ENCODE data around the gene HSD11B2. TPM values are rescaled to one million over a fixed set of nuclear protein-coding genes. Genes with fewer than 3 reads are reported as not detected.

Gene HSD11B2
- total RNA-seq, 4 donors from 2014 or later, result 0.20 to 2.9 (median 0.60) TPM; not detected in 1

GRCh38 chr16:67461600-67462278, 30.8 kb downstream of the HSD11B2 start:
- peaks cover 8 to 92% (median 72%) of the 10 kb centered on the region in 4 donors for H3K4me1 ChIP-seq
- H3K9me3 ChIP-seq, result no peaks in the 10 kb centered on the region
- no peaks in the 10 kb centered on the region for H3K27me3 ChIP-seq
- H3K4me3 ChIP-seq, result no peak overlapping the region
- TF ChIP-seq, protein P1, sequence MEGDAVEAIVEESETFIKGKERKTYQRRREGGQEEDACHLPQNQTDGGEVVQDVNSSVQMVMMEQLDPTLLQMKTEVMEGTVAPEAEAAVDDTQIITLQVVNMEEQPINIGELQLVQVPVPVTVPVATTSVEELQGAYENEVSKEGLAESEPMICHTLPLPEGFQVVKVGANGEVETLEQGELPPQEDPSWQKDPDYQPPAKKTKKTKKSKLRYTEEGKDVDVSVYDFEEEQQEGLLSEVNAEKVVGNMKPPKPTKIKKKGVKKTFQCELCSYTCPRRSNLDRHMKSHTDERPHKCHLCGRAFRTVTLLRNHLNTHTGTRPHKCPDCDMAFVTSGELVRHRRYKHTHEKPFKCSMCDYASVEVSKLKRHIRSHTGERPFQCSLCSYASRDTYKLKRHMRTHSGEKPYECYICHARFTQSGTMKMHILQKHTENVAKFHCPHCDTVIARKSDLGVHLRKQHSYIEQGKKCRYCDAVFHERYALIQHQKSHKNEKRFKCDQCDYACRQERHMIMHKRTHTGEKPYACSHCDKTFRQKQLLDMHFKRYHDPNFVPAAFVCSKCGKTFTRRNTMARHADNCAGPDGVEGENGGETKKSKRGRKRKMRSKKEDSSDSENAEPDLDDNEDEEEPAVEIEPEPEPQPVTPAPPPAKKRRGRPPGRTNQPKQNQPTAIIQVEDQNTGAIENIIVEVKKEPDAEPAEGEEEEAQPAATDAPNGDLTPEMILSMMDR (IDR thresholded peaks at IDR 0.05), result no peak
- TF ChIP-seq POLR2A (IDR thresholded peaks at IDR 0.05) (no peak), EP300 (IDR thresholded peaks at IDR 0.05) (no peak)
- DNase-seq (ENCODE audit: low spot score in 2 of 2), result no peak
- no peaks in the 10 kb centered on the region for H3K36me3 ChIP-seq
- peak overlapping the region in 3 of 4 donors; percentile 6 to 81 (median 36) for H3K27ac ChIP-seq
- 79 to 83% methylated on average over 8 of the region's 8 CpGs for WGBS, 2 donors

DNA sequence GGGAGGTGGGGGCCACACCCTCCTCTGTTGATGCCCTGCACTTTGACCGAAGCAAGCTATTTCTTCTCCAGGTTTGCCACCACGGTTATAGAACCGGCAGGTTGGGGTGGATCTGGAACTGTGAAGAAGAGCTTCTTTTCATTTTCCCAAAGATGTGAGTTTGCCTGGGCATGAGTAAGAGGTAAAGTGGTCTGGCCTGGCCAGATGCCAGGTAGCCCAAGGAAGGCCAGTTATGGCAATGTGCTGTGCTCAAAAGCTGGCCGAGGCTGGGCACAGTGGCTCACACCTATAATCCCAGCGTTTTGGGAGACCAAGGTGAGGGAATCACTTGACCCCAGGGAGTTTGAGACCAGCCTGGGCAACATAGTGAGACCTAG, 31.3 kb downstream of the HSD11B2 start:
- Histone ChIP-seq H3K9me3 (no peaks in the 10 kb centered on the region), H3K27me3 (no peaks in the 10 kb centered on the region), H3K4me3 (no peak overlapping the region), H3K4me1 (peaks cover 8 to 86% (median 66%) of the 10 kb centered on the region in 4 donors), H3K27ac (peak overlapping the region in 2 of 4 donors; percentile 36 to 74), H3K36me3 (no peaks in the 10 kb centered on the region)
- DNase-seq (ENCODE audit: low spot score in 2 of 2), result no peak
- 90 to 94% methylated on average over 5 of the region's 5 CpGs for WGBS, 2 donors
- no peak for TF ChIP-seq EP300 (IDR thresholded peaks at IDR 0.05)
- TF ChIP-seq, protein P1 (IDR thresholded peaks at IDR 0.05), result no peak
- no peak for TF ChIP-seq POLR2A (IDR thresholded peaks at IDR 0.05)

DNA sequence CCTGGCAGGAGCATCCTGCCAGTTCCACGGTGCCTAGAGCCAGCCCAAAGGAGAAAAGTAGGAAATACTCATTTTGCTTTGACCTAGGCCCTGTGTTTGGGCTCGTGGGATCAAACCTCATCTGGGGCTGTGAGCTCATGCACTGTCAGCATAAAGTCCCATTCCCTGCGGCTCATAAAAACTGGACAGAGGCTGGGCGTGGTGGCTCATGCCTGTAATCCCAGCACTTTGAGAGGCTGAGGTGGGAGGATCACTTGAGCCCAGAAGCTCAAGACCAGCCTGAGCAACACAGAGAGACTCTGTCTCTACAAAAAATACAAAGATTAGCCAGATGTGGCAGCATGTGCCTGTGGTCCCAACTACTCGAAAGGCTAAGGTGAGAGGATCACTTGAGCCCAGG, 32.1 kb downstream of the HSD11B2 start:
- no peak for DNase-seq (ENCODE audit: low spot score in 2 of 2)
- Histone ChIP-seq H3K36me3 (no peaks in the 10 kb centered on the region), H3K27me3 (no peaks in the 10 kb centered on the region), H3K9me3 (no peaks in the 10 kb centered on the region), H3K27ac (peak overlapping the region in 1 of 4 donors; percentile 74), H3K4me3 (no peak overlapping the region), H3K4me1 (peaks cover 8 to 81% (median 59%) of the 10 kb centered on the region in 4 donors)
- TF ChIP-seq EP300 (IDR thresholded peaks at IDR 0.05) (no peak), POLR2A (IDR thresholded peaks at IDR 0.05) (no peak)
- TF ChIP-seq, protein P1 (IDR thresholded peaks at IDR 0.05), result no peak
- 67 to 73% methylated on average over 5 of the region's 5 CpGs for WGBS, 2 donors

GRCh38 chr16:67463691-67464090, 32.8 kb downstream of the HSD11B2 start:
- H3K27me3 ChIP-seq, result no peaks in the 10 kb centered on the region
- no peak overlapping the region for H3K4me3 ChIP-seq
- no peaks in the 10 kb centered on the region for H3K9me3 ChIP-seq
- H3K27ac ChIP-seq, result peak overlapping the region in 1 of 4 donors; percentile 60
- peaks cover 8 to 80% (median 52%) of the 10 kb centered on the region in 4 donors for H3K4me1 ChIP-seq
- no peak for DNase-seq (ENCODE audit: low spot score in 2 of 2)
- TF ChIP-seq POLR2A (IDR thresholded peaks at IDR 0.05), result no peak
- TF ChIP-seq, protein P1 (IDR thresholded peaks at IDR 0.05), result no peak
- TF ChIP-seq EP300 (IDR thresholded peaks at IDR 0.05), result no peak
- no peaks in the 10 kb centered on the region for H3K36me3 ChIP-seq
- 84 to 89% methylated on average over 4 of the region's 4 CpGs for WGBS, 2 donors

DNA sequence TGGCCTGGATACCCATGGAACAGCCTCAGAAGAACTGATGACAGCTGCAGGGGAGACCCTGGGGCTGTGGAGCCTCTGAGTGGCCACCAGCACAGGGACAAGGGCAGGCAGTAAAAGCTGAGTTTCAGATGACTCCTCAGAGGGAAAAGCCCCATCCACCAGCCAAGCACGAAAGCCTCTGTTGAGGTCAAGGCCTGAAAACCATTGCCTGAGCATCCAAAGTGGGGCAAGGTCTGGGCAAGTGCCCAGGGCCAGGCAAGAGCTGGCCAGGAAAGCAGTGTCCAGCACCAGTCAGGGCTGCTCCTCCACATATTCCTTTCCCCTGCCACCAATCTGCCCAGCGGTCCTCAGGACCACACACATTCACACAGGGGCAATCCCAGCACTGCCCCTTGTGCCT, 33.6 kb downstream of the HSD11B2 start:
- Histone ChIP-seq H3K9me3 (no peaks in the 10 kb centered on the region), H3K4me1 (peaks cover 5 to 73% (median 43%) of the 10 kb centered on the region in 4 donors), H3K27me3 (no peaks in the 10 kb centered on the region), H3K36me3 (no peaks in the 10 kb centered on the region), H3K27ac (peak overlapping the region in 1 of 4 donors; percentile 60), H3K4me3 (no peak overlapping the region)
- TF ChIP-seq, protein P1 (IDR thresholded peaks at IDR 0.05), result no peak
- TF ChIP-seq POLR2A (IDR thresholded peaks at IDR 0.05) (no peak), EP300 (IDR thresholded peaks at IDR 0.05) (no peak)
- 80 to 83% methylated on average over 1 to 2 of the region's 2 CpGs for WGBS, 2 donors
- DNase-seq (ENCODE audit: low spot score in 2 of 2), result no peak

All from tibial nerve (tissue), 4 donors.